ENCODE results near the gene PITPNM2. TPM values are rescaled to one million over a fixed set of nuclear protein-coding genes. Genes with fewer than 3 reads are reported as not detected.

The PITPNM2 gene
- total and polyA plus RNA-seq, 2 experiments from 2014 or later = 0.82 to 3.0 TPM

- TF ChIP-seq ZNF462 (CRISPR knock-in tag; IDR thresholded peaks at IDR 0.05) (no peak), STAT1 (IDR thresholded peaks at IDR 0.05; ENCODE audit: unreplicated experiment) (no peak), ZNF331 (CRISPR knock-in tag; IDR thresholded peaks at IDR 0.05; ENCODE audit: low read depth) (no peak), REST (IDR thresholded peaks at IDR 0.05; ENCODE audit: unreplicated experiment) (no peak), CREB1 (CRISPR knock-in tag; IDR thresholded peaks at IDR 0.05; ENCODE audit: low read depth) (no peak), EZH2 (IDR thresholded peaks at IDR 0.05; ENCODE audit: low read depth, unreplicated experiment) (no peak), EZH2phosphoT487 (IDR thresholded peaks at IDR 0.05; ENCODE audit: unreplicated experiment) (no peak)
These were observed 13.9 kb upstream of the PITPNM2 start (continued) for GRCh38 chr12:123164710-123165261.

Data from GM23338 (cell line).